K562 (cell line): ENCODE data around the gene MYBPC3. TPM values are rescaled to one million over a fixed set of nuclear protein-coding genes. Genes with fewer than 3 reads are reported as not detected.

Experiments used
- ATAC-seq: fragments of 200-7000 bp; cut with Tn5 transposase; 3 replicates; pipeline ENCODE4 v1.9.1; 2020; ENCODE audit warnings: moderate library complexity
- BruUV-seq: library from RNA; stranded (reverse); fragments of 400-500 nt; replicated peaks from 2 replicates; lab custom pipeline; 2021; lab: Mats Ljungman, UMichigan
- CTCF ChIA-PET: fragments of 300-600 bp; formaldehyde crosslinking; extraction: SDS; loops from one replicate; lab custom pipeline; 2021; ENCODE audit warnings: low intra/inter-chr PET ratio; lab: Yijun Ruan, JAX
- POLR2A ChIA-PET: fragments of 300-600, 350-650 bp; sonication (Branson Sonifier 250); formaldehyde crosslinking; extraction: SDS; loops from one replicate; lab custom pipeline; 2021; ENCODE audit warnings: antibody characterized with exemption, inconsistent platforms; lab: Yijun Ruan, JAX
- DNase-seq, 4 experiments: peaks; one replicate each; pipeline versions ENCODE4 v3.0.0 to v3.0.0-alpha.2; 2011 to 2018; ENCODE audit warnings: low spot score in 3 of 4, mixed read lengths in 3 of 4; ENCODE audit errors: extremely low read depth in 1 of 4
- FAIRE-seq: peaks from 2 replicates; lab custom pipeline; 2011; peaks lifted over from hg19 to GRCh38; lab: Jason Lieb, UNC
- H2AFZ ChIP-seq: 2 replicates; pipeline ENCODE4 v1.6.0; 2011; ENCODE audit warnings: low read depth, low read length, control low read depth, inconsistent platforms
- H3K27ac ChIP-seq: fragments of 200-600 bp; 3 replicates; pipeline ENCODE4 v1.8.0; 2011; ENCODE audit warnings: low read depth, mild to moderate bottlenecking, control low read depth, inconsistent platforms, low read length, moderate library complexity, mixed read lengths; ENCODE audit errors: extremely low read depth
- H3K27me3 ChIP-seq, 2 experiments: fragments of 300-600 bp in 1 of 2; 2 replicates in 1 of 2; 3 replicates in 1 of 2; pipeline versions ENCODE4 v1.6.0 to v1.8.0; 2011; ENCODE audit warnings: inconsistent platforms in 2 of 2, low read length in 2 of 2, mild to moderate bottlenecking in 1 of 2, mixed read lengths in 1 of 2, moderate library complexity in 1 of 2; ENCODE audit not compliant: control insufficient read depth in 2 of 2, insufficient read depth in 2 of 2
- H3K36me3 ChIP-seq: fragments of 300-600 bp; 3 replicates; pipeline ENCODE4 v1.8.0; 2011; ENCODE audit warnings: mild to moderate bottlenecking, low read length, inconsistent platforms; ENCODE audit not compliant: control insufficient read depth, insufficient read depth
- H3K4me1 ChIP-seq, 2 experiments: fragments of 200-600 bp in 1 of 2; replicated peaks in 1 of 2; 2 replicates in 1 of 2; 3 replicates in 1 of 2; pipeline versions ENCODE4 v1.5.1 to v1.8.0; 2011; ENCODE audit warnings: inconsistent platforms in 2 of 2, low read length in 2 of 2, mild to moderate bottlenecking in 1 of 2, mixed read lengths in 1 of 2, moderate library complexity in 1 of 2; ENCODE audit not compliant: control insufficient read depth in 2 of 2, insufficient read depth in 2 of 2
- H3K4me2 ChIP-seq: 2 replicates; pipeline ENCODE4 v1.6.1; 2011; ENCODE audit warnings: low read length, control low read depth, inconsistent platforms, mixed read lengths; ENCODE audit not compliant: insufficient read depth
- H3K4me3 ChIP-seq: fragments of 200-600 bp; sonication (generic), shearing (Covaris generic); 2 replicates; pipeline ENCODE4 v1.5.1; 2016; ENCODE audit warnings: control low read depth, inconsistent platforms
- H3K79me2 ChIP-seq: fragments of 200-600 bp; 3 replicates; pipeline ENCODE4 v1.8.0; 2011; ENCODE audit warnings: low read length, inconsistent platforms; ENCODE audit not compliant: control insufficient read depth, insufficient read depth
- H3K9ac ChIP-seq, 2 experiments: 2 replicates each; pipeline versions ENCODE4 v1.6.0 to v1.6.1; 2011; ENCODE audit warnings: low read depth in 2 of 2, low read length in 2 of 2, control low read depth in 1 of 2, inconsistent platforms in 1 of 2, mild to moderate bottlenecking in 1 of 2, mixed read lengths in 1 of 2; ENCODE audit not compliant: insufficient read depth in 1 of 2
- H3K9me1 ChIP-seq: one replicate; pipeline ENCODE4 v1.6.0; 2011; ENCODE audit warnings: inconsistent platforms, mild to moderate bottlenecking, low read length, moderate library complexity; ENCODE audit not compliant: control insufficient read depth, insufficient read depth
- H3K9me3 ChIP-seq: replicated peaks from 2 replicates; pipeline ENCODE4 v1.5.1; 2011; ENCODE audit warnings: low read depth, low read length, inconsistent platforms; ENCODE audit not compliant: control insufficient read depth, insufficient read depth
- H4K20me1 ChIP-seq: replicated peaks from 2 replicates; pipeline ENCODE4 v1.6.1; 2011; ENCODE audit warnings: low read length, inconsistent platforms, mixed read lengths; ENCODE audit not compliant: control insufficient read depth, insufficient read depth
- ARHGAP35 ChIP-seq: fragments of 450-650 bp; IDR thresholded peaks from 2 replicates; pipeline ENCODE4 v1.6.1; 2018; ENCODE audit not compliant: partially characterized antibody
- ARID2 ChIP-seq: fragments of 450-650 bp; IDR thresholded peaks from 2 replicates; pipeline ENCODE4 v1.6.1; 2017; ENCODE audit warnings: antibody characterized with exemption, mild to moderate bottlenecking
- DACH1 ChIP-seq: fragments of 450-650 bp; IDR thresholded peaks from 2 replicates; pipeline ENCODE4 v1.6.1; 2018; ENCODE audit not compliant: partially characterized antibody
- ERF ChIP-seq: fragments of 450-650 bp; formaldehyde crosslinking; IDR thresholded peaks from 2 replicates; pipeline ENCODE4 v1.4.0; 2020; ENCODE audit warnings: mild to moderate bottlenecking, mixed read lengths
- HDAC1 ChIP-seq, 2 experiments: fragments of 450-650 bp; IDR thresholded peaks; 2 replicates each; pipeline ENCODE4 v1.6.1; 2016 to 2017; ENCODE audit warnings: inconsistent platforms in 1 of 2, mild to moderate bottlenecking in 1 of 2, moderate library complexity in 1 of 2
- HES1 ChIP-seq: fragments of 450-650 bp; IDR thresholded peaks from 2 replicates; pipeline ENCODE4 v1.6.1; 2016; ENCODE audit warnings: low read depth, mild to moderate bottlenecking, moderate library complexity
- ILK ChIP-seq: fragments of 450-650 bp; IDR thresholded peaks from 2 replicates; pipeline ENCODE4 v1.6.1; 2016; ENCODE audit warnings: missing genetic modification characterization, low read depth, mild to moderate bottlenecking, missing compliant biosample characterization, moderate library complexity, borderline replicate concordance
- NCOR1 ChIP-seq: fragments of 450-650 bp; IDR thresholded peaks from 2 replicates; pipeline ENCODE4 v1.6.1; 2016; ENCODE audit warnings: mild to moderate bottlenecking, moderate library complexity
- RBM25 ChIP-seq: fragments of 200-400 bp; formaldehyde crosslinking; IDR thresholded peaks from 2 replicates; pipeline ENCODE4 v1.6.1; 2018; ENCODE audit warnings: low read length, low read depth, moderate library complexity; ENCODE audit not compliant: severe bottlenecking
- TEAD1 ChIP-seq, 2 experiments: fragments of 450-650 bp in 1 of 2; sonication (generic) in 1 of 2; formaldehyde crosslinking; IDR thresholded peaks; 2 replicates each; pipeline versions ENCODE4 v1.4.0 to v1.8.0; 2020 to 2022; ENCODE audit warnings: mild to moderate bottlenecking in 2 of 2, missing genetic modification reagents in 1 of 2
- TOE1 ChIP-seq, 2 experiments: fragments of 450-650 bp in 1 of 2; sonication (generic) in 1 of 2; formaldehyde crosslinking in 1 of 2; IDR thresholded peaks; 2 replicates each; pipeline versions ENCODE4 v1.7.1 to v1.8.0; 2016 to 2022; ENCODE audit warnings: borderline replicate concordance in 2 of 2, mild to moderate bottlenecking in 2 of 2, antibody characterized with exemption in 1 of 2, inconsistent platforms in 1 of 2, low read depth in 1 of 2, missing genetic modification reagents in 1 of 2, moderate library complexity in 1 of 2
- ZNF143 ChIP-seq: sonication (generic); formaldehyde crosslinking; IDR thresholded peaks from 2 replicates; pipeline ENCODE4 v1.9.0; 2022; ENCODE audit warnings: mild to moderate bottlenecking, missing genetic modification reagents
- ZNF174 ChIP-seq: fragments of 250-450 bp; sonication (Bioruptor Pico); IDR thresholded peaks from 2 replicates; pipeline ENCODE4 v1.4.0; 2020; ENCODE audit warnings: mild to moderate bottlenecking
- ZNF592 ChIP-seq: fragments of 450-650 bp; IDR thresholded peaks from 2 replicates; pipeline ENCODE4 v1.6.1; 2017; ENCODE audit warnings: antibody characterized with exemption, mild to moderate bottlenecking
- ZNF740 ChIP-seq, 3 experiments: fragments of 200-800 bp in 1 of 3; sonication (Bioruptor generic) in 1 of 3; sonication (generic) in 1 of 3; formaldehyde crosslinking in 1 of 3; IDR thresholded peaks; 2 replicates each; pipeline versions ENCODE4 v1.6.1 to v1.8.0; 2016 to 2022; ENCODE audit warnings: mild to moderate bottlenecking in 2 of 3, missing compliant biosample characterization in 2 of 3, missing genetic modification characterization in 2 of 3, missing genetic modification reagents in 1 of 3
- in situ Hi-C: fragments of 300-500 bp; cut with MboI; formaldehyde crosslinking; loops from 4 replicates; pipeline ENCODE4 v1.15.0; 2018; ENCODE audit warnings: inconsistent platforms, mixed read lengths
- intact Hi-C: fragments of 100-400 bp; cut with micrococcal nuclease; formaldehyde crosslinking; loops from 2 replicates; pipeline ENCODE4 v1.14.2; 2022
- polyA plus RNA-seq, 8 experiments: library from polyadenylated mRNA; depleted of rRNA in 4 of 8; stranded (reverse) in 5 of 8; unstranded in 3 of 8; fragments of >200 nt; fragmentation: Nextera tagmentation in 2 of 8; fragmentation: Illumina TruSeq in 1 of 8; extraction: Ambion mirVana in 2 of 8; extraction: Trizol in 1 of 8; gene quantifications; 2 replicates each; pipeline versions ENCODE4 v1.2.1 to v1.2.3, GENCODE V29; 2011 to 2014; ENCODE audit warnings: inconsistent platforms in 1 of 8, missing spikeins in 1 of 8
- total RNA-seq, 7 experiments: library from RNA; depleted of rRNA in 6 of 7; stranded (reverse); fragments of >200 nt in 6 of 7; fragmentation: Illumina TruSeq in 2 of 7; extraction: Trizol in 2 of 7; gene quantifications; 2 replicates each; pipeline versions ENCODE4 v1.2.1 to v1.2.3, GENCODE V29; 2011 to 2021; ENCODE audit warnings: low replicate concordance in 1 of 7

Gene MYBPC3
- total and polyA plus RNA-seq, 9 of the 15 experiments (the other 6 are each of a cell fraction or from before 2014, with no cell fraction given) = 0.01 TPM; not detected in 8

GRCh38 chr11:47379317-47379716, 26.8 kb upstream of the MYBPC3 start (continued):
- TF ChIP-seq HDAC1 (IDR thresholded peaks at IDR 0.05) (peak in 1 of 2 experiments; percentile 57; a peak in 2 of 4 replicates), TOE1 (IDR thresholded peaks at IDR 0.05; ENCODE audit: borderline replicate concordance) (0 out of 2 replicates have a peak, but pooled peaks have one; percentile 8), TOE1 (CRISPR knock-in tag; IDR thresholded peaks at IDR 0.05; ENCODE audit: borderline replicate concordance, low read depth) (no peak)

- Histone ChIP-seq H3K79me2 (peaks cover 26% of the 10 kb centered on the region), H3K36me3 (peaks cover 8% of the 10 kb centered on the region; the same call in 1 of the 3 replicates), H2AFZ (peak overlapping the region; percentile 81), H3K9ac (peak overlapping the region; percentile 47 to 82; a peak in 3 of 4 replicates), H3K9me1 (no peaks in the 10 kb centered on the region), H3K9me3 (no peaks in the 10 kb centered on the region), H3K4me1 (peaks cover 37 to 54% of the 10 kb centered on the region in 2 experiments), H3K4me3 (no peak overlapping the region), H3K27ac (peak overlapping the region; percentile 86), H3K27me3 (no peaks in the 10 kb centered on the region), H4K20me1 (no peaks in the 10 kb centered on the region), H3K4me2 (peak overlapping the region; percentile 76)
- FAIRE-seq (no peak), ATAC-seq (peak; percentile 7), DNase-seq (no peak)
- ChIA-PET CTCF (no interaction called here), POLR2A (interaction anchor here (0.6 to 1.8 kb wide), 11 partner anchors 8 to 644 kb away, joined by 3 to 7 read pairs (median 3); no protein-coding TSS in a partner anchor)
- in situ Hi-C loops (no loop called here), intact Hi-C loops (loop anchor here (10.0 kb wide), 1 partner anchor 236 kb away; no protein-coding TSS in a partner anchor)
- TSS peak; percentile 98 for BruUV-seq
- TF ChIP-seq ZNF174 = no peak
- TF ChIP-seq TEAD1 (CRISPR knock-in tag; IDR thresholded peaks at IDR 0.05) = no peak
- TF ChIP-seq HES1 = no peak
- TF ChIP-seq ZNF592 = 0 out of 2 replicates have a peak, but pooled peaks have one; percentile 20
- no peak for TF ChIP-seq ARHGAP35
- peak; percentile 27; the same call in 1 of the 2 replicates for TF ChIP-seq ZNF143
- no peak for TF ChIP-seq ILK (tag)
- no peak for TF ChIP-seq NCOR1
- TF ChIP-seq RBM25 = no peak
- no peak for TF ChIP-seq DACH1
- 0 out of 2 replicates have a peak, but pooled peaks have one; percentile 50 for TF ChIP-seq ERF (CRISPR knock-in tag)
- TF ChIP-seq ARID2 = no peak
- TF ChIP-seq ZNF740 (CRISPR knock-in tag; IDR thresholded peaks at IDR 0.05) = peak; percentile 85
- TF ChIP-seq ZNF740 (tag; IDR thresholded peaks at IDR 0.05) = no peak; a peak in 1 of 4 replicates
Measured at GRCh38 chr11:47378836-47379170, 26.3 kb upstream of the MYBPC3 start.
